Testis (tissue), 2 donors: ENCODE measurements around the gene SSBP3.

Experiments
- POLR2A ChIP-seq: fragments of 450-650 bp; IDR thresholded peaks from one replicate; pipeline ENCODE4 v1.6.1; 2017; ENCODE audit warnings: antibody characterized with exemption, mild to moderate bottlenecking, moderate library complexity
- TF ChIP-seq, protein P1 (sequence below), 3 experiments: fragments of 450-650 bp in 2 of 3; fragments of 200-600 bp in 1 of 3; sonication (generic) in 1 of 3; IDR thresholded peaks; one replicate each; pipeline ENCODE4 v1.5.1; 2016 to 2019; ENCODE audit warnings: antibody characterized with exemption in 3 of 3, mild to moderate bottlenecking in 2 of 3, moderate library complexity in 1 of 3

DNA sequence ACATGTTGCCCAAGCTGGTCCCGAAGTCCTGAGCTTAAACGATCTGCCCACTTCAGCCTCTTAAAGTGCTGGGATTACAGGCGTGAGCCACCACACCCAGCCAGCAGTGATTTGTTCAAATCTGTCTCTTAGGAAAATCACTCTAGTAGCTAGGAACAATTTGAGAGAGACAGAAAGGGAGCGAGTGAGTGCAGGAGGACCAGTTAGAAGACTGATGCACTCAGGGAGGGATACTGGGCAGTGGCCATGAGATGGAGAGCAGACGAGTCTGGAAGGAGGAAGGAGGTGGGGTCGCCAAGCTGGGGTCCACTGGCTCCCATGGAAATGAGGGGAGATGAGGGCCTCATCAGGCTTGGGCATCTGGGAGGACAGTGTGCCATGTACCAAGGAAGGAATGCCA, 23.6 kb upstream of the SSBP3 start:
- TF ChIP-seq, protein P1, sequence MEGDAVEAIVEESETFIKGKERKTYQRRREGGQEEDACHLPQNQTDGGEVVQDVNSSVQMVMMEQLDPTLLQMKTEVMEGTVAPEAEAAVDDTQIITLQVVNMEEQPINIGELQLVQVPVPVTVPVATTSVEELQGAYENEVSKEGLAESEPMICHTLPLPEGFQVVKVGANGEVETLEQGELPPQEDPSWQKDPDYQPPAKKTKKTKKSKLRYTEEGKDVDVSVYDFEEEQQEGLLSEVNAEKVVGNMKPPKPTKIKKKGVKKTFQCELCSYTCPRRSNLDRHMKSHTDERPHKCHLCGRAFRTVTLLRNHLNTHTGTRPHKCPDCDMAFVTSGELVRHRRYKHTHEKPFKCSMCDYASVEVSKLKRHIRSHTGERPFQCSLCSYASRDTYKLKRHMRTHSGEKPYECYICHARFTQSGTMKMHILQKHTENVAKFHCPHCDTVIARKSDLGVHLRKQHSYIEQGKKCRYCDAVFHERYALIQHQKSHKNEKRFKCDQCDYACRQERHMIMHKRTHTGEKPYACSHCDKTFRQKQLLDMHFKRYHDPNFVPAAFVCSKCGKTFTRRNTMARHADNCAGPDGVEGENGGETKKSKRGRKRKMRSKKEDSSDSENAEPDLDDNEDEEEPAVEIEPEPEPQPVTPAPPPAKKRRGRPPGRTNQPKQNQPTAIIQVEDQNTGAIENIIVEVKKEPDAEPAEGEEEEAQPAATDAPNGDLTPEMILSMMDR (IDR thresholded peaks at IDR 0.05): no peak
- no peak for TF ChIP-seq POLR2A
